CD4-positive, alpha-beta T cell treated with Interleukin-1 beta for 1 hour (primary cell): ENCODE results near the gene ITGA1.
"Not testable (repeated sequence)": the region's sequence is repeated elsewhere in the genome, so short reads cannot be mapped to it uniquely, and the experiment has no call there.

Experiments
- DNase-seq, 2 donors: peaks; one replicate each; pipeline ENCODE4 v3.0.0-alpha.2; 2020 to 2022

The ITGA1 gene

DNA sequence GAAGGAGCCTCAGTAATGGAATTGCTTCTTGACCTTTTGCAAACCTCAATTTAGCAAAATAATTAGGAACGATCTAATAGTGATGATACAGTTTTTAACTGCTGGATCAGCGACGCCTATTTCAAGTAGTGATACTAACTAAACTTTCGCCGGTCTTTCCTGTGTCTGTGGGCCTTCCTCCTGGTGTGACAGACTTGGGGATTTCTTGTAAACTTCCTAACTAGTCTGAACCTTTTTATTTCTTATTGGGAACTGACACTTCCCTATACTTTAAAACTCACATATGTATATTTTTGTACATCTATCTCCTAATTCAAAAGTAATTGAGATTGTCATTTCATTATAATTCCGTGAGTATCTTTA lies 15.2 kb downstream of the ITGA1 start:
- no peak for DNase-seq

DNA sequence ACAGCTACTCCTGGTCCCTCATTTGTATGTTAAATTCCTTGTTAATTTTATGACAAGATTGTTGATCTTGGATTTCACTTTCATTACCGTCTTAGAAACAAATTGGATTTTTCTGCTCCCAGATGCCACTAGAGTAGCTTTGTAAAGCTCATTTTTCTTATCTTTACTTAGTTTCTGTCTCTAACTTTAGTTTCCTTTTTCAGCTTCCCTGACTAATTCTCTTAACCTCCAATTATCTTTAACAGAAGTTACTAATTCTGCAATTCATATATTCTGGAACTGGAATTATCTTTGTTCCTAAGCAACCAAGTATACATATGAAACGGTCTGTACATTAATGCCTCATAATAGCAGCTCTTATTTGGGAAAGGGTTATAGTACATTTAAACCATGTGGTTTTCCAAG lies 16.7 kb downstream of the ITGA1 start:
- DNase-seq, result no peak

DNA sequence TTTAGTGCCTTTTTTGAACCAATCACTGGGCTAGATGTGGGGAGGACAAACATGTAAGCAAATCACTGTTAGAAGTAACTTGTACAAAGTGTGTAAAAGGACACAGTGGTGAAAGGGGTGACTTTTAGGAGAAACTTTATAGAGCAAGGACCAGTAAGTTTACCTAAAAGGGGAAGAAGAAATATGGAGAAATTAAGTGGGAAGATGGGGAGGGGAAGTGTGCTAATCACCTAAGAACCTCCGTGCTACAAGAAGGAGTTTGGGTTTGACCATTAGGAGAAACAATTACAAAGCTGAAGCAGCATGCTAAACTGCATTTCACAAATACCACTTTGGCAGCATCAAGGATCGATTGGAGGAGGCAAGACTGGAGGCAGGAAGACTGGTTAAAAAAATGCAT lies 17.3 kb downstream of the ITGA1 start:
- DNase-seq, result no peak

DNA sequence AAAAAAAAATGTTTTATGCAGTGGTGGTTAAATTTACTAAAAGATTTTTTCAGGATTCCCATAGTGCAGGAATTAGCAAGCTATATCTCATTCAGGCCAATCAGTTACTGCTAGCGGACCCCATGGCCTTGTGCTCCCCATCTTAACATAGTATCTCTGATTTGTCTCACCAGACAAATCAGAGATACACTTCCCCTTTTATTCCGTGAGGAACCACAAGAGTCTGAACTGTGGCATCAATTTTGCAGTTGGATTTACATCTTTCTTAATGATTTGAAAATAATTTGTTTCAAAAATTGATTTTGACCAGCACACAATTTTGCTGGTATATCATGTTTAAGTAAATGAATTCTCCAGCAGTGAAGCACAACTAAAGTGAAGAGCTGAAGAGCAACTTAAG lies 17.9 kb downstream of the ITGA1 start:
- no peak for DNase-seq

DNA sequence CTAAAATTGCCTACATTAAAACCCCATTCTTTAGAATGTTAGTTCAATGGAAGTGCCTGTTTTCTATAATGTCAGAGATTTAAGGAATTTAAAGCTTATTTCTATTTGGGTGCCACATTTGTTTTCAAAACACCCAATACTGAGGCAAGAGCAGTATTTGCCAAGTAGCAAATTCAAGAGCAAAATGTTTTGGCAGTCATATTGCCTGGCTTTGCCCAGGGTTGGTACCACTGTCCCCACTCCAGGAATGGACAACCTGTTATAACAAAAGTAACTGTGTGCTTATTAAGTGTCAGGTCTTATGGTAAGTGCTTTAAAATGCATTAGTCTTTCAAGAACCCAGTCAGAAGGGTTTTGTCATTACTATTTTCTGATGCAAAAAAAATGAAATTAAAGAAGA lies 19.3 kb downstream of the ITGA1 start:
- no peak for DNase-seq

DNA sequence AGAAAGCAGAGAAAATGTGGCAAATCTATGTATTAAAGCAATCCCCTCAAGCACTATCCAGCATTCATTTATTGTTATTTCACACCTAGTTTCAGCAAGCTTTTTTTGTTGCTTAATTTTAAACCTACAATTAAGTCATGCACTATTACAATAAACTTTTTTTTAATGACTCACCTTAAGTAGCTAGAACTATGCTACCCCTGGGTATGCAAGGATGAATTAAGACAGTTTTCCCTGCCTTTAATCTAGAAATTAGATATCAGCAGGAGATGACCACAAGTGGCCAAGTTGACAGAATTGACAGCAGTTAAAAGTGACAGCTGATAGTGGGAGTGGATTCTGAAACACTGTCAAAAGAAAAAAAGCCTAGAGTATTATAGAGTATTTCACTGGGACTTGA lies 20.0 kb downstream of the ITGA1 start:
- DNase-seq, result no peak

DNA sequence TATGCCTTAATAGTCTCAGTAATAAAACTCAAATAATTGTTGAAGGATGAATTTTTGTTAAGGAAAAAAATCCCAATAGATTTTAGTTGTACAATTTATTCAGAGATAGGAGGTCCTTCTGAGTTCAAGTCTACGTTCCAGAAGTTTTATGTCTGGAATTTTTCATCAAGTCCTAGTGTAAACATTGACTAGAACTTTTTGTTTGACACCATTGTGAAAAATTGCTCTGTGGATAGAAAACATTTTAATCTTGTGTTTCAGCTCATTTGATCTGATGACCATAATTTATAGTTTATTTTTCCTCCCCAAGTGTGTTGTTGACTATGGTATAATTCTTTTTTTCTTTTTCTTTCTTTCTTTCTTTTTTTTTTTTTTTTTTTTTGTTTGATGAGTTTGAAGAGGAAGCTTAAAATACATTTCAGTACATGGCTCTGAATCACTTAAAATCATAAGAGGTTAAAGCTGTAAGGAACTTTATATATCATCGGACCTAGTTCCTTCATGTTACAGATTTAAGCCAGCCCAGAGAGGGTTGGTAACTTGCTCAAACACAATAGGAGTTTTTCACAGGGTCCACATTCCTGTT lies 20.7 kb downstream of the ITGA1 start:
- DNase-seq, result no peak

DNA sequence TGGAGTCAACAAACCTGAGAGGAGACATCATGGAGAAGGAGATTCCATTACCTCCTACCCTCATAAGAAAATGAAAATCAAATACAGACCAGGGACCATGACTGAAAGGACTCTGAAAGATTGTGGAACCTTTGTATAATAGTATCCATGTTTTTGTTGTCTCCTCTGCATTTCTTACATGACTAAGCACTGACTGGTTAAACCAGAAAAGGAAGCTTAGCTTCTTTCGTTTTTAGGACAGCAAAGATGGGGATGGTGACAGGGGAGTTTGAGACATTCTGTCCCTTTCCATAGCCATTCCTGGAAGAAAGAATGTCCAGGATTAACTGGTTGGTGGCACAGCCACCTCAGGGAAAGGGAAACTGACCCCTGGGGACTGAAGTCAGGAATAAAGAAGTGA lies 22.2 kb downstream of the ITGA1 start:
- no peak for DNase-seq

DNA sequence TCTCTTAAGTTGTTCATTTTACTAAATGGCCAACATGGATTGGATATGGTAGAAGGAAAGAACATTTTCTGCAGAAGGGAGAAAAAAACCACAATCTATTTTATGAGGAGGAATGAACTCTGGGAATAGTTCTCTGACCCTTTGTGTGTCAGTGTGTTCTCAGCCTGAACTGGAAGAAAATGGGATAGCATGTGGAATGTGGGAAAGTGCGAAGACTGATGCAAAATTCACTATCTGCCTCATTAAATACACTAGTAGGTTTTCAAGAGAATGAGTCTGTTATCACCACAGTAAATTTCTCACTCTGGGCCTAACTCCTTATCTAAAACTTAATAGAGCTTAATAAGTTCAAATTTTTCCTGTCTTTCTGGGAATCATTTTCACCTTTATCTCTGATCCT lies 22.7 kb downstream of the ITGA1 start:
- DNase-seq, result no peak

DNA sequence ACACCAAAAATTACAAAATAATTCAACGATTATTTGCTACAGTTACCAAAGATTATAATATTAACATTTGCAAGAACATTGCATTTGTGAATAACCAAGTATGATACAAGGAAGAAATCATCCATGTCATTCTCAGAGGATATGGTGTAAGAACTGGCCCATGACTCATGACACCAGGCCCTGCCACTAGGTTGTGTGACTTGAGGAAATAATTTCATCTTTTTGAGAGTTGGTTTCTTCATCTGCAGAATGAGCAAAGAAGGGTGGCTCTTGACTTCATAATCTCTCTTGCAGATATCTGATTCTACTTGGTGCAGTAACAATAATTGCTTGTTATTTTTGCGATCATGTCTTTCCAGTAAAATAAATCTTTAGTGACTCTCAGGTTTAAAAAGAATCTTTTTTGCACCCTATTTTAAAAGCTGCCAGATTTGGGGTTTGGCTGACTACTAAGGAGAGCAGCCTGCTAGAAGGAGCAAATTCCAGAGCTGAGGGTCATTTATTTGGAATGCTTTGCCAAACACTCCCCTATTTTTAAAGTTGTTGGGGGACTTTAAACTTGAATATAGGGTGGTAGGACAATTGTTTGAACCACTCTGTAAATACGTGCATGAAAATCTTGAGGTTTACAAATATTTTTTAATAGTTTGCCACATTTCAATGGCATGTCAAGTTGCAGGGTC lies 23.5 kb downstream of the ITGA1 start:
- peak in 1 of 2 donors; percentile 48 for DNase-seq

DNA sequence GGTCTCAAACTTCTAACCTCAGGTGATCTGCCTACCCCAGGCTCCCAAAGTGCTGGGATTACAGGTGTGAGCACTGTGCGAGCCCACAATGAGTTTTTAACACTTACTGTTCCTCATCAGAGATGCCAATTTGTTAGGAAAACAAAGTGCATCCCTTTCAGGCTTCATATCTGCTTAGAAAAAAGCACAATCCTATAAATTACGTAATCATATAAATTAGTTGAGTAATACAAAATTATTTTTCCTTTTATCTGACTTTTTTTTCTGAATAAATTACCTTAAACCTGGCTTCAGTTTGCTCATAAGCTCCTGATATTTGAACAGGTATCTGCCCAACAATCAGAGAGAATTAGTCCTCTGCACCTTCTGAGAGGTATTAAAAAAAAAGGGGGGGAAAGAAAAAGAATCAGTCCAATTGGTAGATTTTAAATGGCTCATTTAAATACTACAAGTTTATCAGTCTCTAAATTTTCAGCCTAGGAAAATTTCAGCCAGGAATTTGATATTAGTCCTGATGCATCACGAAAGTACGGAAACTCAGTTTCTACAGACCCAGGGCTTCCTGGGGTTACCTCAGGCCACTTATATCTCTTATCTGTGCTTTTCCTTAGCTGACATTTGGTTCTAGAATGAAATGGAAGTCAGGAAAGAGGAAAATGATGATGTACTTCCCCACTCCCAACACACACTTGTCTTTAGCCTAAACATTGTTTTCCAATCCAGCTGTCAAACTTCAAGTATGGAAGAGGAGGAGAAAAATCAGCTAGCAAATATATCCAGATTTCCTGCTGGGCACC lies 26.8 kb downstream of the ITGA1 start:
- no peak for DNase-seq

DNA sequence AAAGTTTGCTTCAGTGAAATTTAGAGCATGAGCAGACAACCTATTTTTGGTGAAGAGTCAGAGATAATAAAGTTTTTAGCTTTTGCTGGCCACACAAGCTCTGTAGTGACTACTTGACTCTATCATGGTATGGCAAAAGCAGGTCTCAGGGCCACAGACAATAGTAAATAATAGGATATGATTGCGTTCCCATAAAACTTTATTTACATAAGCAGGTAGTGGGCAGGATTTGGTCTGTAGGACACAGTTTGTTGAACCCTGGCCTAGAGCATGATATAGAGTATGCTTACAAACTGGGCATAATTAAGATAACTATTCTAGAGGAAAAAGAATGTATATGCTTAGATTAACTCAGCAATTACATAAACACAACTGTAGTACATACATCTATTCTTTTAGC lies 30.1 kb downstream of the ITGA1 start:
- DNase-seq, result no peak

DNA sequence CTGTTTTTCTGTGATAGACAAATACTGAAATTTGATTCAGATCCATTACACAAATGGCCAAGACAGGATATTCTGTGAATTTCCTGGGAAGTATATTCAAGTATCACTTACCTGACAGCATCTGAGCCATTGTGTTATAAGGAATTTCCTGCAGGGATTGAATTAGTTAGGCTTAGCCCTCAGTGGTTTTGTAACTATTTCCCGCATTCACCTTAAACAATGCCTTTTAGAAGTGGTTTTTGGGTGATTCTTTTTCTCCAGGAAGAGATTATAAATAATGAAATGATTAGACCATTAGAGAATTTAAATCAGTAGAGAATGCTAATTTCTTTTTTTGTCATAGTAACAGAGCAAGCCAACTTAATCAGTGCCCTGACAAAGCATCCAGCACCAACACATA lies 30.6 kb downstream of the ITGA1 start:
- no peak for DNase-seq

DNA sequence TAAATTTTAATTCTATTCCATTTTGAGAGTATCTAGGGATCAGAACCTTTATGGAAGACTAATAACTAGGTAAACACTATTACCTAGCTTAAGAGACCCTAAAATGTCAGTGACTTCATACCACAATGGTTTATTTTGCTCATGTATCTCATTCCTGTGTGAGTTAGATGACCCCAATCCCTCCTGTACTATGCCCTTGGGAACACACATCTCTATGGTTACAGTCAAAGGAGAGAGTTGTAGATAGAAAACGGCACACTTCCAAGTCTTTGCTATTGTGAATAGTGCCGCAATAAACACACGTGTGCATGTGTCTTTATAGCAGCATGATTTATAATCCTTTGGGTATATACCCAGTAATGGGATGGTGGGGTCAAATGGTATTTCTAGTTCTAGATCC lies 31.1 kb downstream of the ITGA1 start:
- DNase-seq, result not testable (repeated sequence)

DNA sequence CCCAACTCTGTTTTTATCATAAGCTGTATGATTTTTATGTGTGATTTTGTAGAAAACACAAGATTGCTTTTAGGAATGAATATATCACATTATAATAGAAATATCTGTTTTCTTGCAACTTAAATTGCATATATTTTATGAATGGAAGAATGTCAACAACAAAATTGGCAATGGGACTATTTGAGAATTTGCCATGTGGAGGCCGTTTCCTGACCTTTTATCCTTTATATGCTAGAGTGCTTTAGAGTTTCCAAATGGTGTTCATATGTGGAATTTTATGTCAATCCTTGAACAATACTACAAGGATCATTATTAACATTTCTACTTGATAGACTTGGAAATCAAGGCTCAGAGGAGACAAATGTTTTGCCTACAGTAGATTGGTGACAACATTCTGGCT lies 34.2 kb downstream of the ITGA1 start:
- no peak for DNase-seq

DNA sequence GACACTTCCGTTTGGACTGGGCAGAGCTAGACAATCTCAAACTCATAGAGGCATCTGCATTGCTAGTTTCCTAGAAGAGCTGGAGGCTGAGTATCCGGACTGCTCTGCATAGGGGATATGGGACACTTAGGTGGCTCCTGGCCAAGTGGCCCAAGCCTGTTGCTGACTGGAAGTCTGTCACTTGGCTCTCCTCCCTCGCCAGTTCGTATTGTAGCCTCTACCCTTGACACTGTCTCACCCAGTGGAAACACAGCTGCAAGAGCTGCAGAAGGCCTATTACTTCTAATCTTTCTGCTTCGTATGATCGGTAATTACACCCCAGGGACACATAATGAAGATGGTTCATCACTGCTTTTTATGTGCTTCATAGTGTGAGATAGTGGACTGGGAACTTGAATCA lies 34.7 kb downstream of the ITGA1 start:
- DNase-seq, result no peak

DNA sequence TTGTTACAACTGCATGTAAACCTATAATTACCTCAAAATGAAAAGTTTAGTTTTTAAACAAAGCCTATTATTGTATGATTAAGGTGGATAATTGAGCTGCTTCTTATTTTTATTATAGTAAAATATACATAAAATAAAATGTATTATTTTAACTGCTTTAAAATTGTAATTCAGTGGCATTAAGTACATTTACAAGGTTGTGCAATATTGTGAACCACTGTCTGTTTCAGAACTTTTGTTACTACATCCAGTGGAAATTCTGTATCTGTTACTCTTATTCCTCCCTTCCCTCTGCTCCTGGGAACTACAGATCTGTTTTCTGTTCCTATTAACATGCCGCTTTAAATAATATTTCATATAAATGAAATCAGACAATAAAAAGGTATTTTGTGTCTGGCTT lies 37.1 kb downstream of the ITGA1 start:
- no peak for DNase-seq

DNA sequence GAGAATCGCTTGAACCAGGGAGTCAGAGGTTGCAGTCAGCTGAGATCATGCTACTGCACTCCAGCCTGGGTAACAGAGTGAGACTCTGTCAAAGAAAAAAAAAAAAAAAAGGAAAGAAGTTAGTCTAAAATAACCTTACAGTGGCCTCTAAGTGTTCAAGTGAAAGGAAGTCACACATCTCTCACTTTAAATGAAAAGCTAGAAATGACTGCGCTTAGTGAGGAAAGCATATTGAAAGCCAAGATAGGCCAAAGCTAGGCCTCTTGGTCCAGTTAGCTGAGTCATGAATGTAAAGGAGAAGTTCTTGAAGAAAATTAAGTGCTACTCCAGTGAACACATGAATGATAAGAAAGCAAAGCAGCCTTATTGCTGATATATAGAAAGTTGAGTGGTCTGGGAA lies 38.1 kb downstream of the ITGA1 start:
- no peak for DNase-seq

DNA sequence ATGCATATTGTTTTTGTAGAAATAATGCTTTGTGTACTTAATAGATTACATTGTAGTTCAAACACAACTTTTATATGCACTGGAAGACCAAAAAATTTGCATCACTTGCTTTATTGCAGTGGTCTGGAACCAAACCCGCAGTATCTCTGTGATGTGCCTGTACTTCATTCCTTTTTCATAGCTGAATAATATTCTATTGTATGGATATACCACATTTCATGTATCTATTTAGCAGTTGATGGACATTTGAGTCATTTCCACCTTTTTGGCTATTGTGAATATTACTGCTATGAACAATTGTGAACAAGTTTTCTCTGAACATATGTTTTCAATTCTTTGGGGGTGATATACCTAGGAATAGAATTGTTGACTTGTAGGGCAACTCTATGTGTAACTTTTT lies 40.1 kb downstream of the ITGA1 start:
- no peak for DNase-seq

DNA sequence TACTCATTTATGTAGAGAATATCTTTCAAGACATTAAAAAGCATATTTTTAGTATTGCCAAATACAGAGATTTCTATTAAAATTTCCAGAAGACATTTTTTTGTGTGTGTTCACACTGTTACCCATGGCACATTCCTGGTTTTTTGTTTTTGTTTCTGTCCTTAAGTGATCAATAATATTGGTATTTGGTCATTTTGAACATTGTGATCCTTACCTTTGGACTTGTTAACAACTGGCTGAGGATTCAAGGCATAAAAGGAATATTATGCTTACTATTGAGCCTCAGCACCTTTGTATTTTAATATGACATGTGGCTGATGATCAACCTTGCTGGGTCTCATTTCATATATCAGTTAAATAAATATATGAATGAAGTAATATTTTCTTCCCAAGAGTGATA lies 41.9 kb downstream of the ITGA1 start:
- no peak for DNase-seq

DNA sequence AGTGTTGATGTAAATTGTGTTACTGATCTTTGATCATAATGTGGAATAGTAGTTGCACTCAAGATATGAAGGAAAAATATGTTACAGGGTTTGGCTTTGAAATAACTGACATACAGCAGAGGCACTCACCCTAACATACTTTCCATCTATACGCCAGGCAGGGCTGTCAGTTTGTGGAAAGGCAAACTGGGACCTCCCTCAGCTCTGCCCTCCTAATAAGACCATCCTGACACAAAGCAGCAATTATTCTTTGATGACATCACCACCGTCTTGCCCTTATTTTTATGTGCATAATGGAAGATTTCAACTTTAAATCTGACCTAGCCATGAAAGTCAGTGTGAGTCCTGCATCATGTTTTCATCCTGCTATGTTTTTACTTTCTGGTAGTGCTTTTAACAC lies 42.9 kb downstream of the ITGA1 start:
- DNase-seq, result no peak

DNA sequence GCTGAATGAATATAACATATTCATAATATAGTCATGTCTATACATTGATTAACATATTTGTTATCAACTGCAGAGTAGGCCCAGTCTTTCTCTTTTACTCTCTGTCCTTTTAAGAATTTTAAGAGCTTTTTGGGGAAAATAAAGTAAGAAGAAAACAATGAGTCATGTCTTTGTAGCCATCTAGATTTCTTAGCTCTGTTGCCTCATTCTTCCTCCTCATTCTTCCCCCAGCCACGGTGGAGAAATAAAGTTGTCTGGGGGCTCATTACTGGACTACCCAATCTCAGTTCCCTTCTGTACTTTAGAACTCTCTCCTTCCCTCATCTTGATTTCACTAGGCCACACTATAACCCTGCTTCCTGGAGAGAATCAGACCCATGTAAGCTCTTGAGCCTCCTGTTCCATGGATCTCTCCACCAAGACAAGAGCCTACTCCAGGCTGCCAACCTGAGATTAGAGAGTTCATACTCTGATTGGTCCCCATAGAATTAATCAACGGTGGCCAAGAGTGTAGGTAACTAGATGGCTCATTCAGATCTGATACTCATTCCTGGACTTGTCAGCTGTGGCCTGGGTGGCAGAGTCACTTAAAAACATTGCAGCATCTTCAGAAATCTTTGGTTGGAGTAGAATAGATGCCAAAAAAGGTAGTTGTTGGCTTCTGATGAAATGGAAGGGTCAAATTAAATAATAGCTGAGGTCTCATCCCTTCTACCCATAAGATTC lies 44.2 kb downstream of the ITGA1 start:
- DNase-seq, result no peak

DNA sequence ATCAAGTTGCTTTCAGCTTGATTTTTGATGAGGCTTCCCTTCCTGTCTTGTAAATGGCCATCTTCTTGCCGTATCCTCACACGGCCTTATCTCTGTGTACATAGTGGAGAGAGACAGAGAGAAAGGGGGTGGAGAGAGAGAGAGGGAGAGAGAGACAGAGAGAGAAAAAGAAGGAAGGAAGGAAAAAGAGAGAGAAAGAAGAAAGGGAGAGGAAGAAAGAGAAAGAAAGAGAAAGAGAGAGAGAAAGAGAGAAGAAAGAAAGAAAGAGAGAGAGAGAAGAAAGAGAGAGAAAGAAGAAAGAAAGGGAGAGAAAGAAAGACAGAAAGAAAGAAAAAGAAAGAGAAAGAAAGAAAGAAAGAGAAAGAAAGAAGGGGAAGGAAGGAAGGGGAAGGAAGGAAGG lies 46.6 kb downstream of the ITGA1 start:
- no peak for DNase-seq

DNA sequence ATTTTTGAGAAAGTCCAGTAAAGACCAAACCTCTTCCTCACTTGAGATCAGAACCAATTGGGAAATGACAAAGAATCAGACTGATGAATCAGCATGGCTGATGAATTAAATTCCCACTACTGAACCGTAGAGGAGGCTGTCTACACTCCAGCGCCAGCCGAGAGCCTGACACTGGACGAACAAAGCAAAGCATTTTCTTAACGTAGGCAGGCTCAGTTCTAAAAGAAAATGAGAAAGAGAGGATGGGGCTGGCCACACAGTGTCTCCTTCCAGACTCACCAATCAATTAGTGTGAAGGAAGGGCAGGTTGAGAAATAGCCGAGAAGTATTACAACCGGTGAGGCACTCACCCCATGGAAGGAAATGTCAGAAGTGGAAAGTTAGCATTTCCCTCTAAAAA lies 49.4 kb downstream of the ITGA1 start:
- no peak for DNase-seq
